ENCODE measurements around the gene IQGAP2.

Gene IQGAP2

DNA sequence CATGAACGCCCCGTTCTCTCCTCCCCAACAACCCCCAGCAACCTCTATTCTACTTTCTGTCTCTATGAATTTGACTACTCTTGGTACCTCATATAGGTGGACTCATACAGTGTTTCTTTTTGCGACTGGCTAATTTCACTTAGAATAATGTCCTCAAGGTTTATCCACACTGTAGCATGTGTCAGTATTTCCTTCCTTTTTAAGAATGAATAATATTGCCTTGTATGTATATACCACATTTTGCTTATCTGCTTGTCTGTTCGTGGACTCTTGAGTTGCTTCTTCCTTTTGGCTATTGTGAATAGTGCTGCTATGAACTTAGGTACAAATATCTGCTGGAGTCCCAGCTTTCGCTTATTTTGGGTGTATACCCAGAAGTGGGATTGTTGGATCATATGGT lies 42.7 kb downstream of the IQGAP2 start:
- Mint-ChIP-seq H3K27ac (no peak overlapping the region), H3K4me1 (peaks cover 70% of the 10 kb centered on the region), H3K27me3 (no peaks in the 10 kb centered on the region), H3K36me3 (peaks cover 22% of the 10 kb centered on the region), H3K4me3 (no peak overlapping the region), H3K9me3 (no peaks in the 10 kb centered on the region)

DNA sequence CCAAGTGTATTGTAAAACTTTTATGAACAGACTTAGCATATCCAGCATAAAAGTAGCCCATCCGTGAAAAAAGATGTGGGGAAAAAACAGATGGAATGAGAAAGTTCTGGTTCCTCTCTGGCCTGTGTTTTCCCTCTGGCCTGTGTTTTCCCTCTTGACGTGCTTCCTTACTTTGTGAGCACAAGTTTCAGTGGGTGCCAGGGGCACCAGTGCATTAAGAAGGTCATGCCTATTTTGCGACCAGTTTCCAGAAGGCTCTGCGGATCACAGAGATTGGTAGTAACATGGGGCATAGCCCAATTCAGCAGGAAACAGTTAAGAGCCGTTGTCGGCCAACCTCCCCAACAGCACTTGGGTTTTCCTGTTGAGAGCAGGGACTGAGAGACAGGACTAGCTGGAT lies 43.7 kb downstream of the IQGAP2 start:
- H3K27me3 Mint-ChIP-seq = no peaks in the 10 kb centered on the region
- peaks cover 21% of the 10 kb centered on the region for H3K36me3 Mint-ChIP-seq
- no peaks in the 10 kb centered on the region for H3K9me3 Mint-ChIP-seq
- H3K4me3 Mint-ChIP-seq = no peak overlapping the region
- H3K4me1 Mint-ChIP-seq = peaks cover 70% of the 10 kb centered on the region
- H3K27ac Mint-ChIP-seq = no peak overlapping the region

DNA sequence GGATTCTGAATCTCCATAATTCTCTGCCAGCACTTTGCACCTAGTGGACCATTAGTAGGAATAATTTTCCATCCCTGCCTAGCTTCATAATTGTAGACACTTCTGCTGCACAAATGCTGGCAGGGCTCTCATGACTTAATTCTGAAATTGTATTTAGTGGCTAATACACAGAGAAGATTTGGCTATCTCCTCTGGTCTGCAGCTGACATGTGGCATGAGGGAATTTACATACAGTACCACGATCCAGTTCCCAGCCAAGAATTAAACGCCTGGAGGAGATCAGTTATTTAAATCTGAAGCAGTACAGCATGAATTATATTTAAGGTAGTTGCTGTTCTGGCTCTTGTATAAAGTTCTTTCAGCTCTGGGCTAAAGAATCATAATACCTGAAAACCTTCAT lies 46.5 kb downstream of the IQGAP2 start:
- no peak overlapping the region for H3K27ac Mint-ChIP-seq
- no peaks in the 10 kb centered on the region for H3K9me3 Mint-ChIP-seq
- no peak overlapping the region for H3K4me3 Mint-ChIP-seq
- H3K36me3 Mint-ChIP-seq = peaks cover 22% of the 10 kb centered on the region
- no peaks in the 10 kb centered on the region for H3K27me3 Mint-ChIP-seq
- H3K4me1 Mint-ChIP-seq = peaks cover 67% of the 10 kb centered on the region

DNA sequence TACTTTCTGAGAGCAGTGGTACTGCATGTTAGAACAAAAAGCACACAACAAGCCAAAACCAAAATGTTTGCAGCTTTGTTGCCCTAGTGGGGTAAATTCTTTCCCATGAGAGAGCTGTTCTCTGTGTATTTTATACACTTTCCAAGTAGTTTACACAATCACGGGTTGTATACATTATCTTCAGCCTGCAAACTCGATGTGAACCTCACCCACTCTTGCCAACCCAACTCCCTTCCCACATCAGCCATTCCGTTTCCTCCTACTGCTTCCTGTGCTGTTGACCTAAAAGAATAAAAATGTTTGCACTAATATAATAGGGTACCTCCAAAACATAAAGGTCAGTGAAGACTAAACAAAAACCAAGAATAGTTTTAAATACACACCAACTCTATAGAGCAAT lies 47.0 kb downstream of the IQGAP2 start:
- Mint-ChIP-seq H3K9me3 (no peaks in the 10 kb centered on the region), H3K36me3 (peaks cover 19% of the 10 kb centered on the region), H3K27ac (peak overlapping the region; percentile 20), H3K4me3 (peak overlapping the region; percentile 9), H3K27me3 (no peaks in the 10 kb centered on the region), H3K4me1 (peaks cover 64% of the 10 kb centered on the region)

DNA sequence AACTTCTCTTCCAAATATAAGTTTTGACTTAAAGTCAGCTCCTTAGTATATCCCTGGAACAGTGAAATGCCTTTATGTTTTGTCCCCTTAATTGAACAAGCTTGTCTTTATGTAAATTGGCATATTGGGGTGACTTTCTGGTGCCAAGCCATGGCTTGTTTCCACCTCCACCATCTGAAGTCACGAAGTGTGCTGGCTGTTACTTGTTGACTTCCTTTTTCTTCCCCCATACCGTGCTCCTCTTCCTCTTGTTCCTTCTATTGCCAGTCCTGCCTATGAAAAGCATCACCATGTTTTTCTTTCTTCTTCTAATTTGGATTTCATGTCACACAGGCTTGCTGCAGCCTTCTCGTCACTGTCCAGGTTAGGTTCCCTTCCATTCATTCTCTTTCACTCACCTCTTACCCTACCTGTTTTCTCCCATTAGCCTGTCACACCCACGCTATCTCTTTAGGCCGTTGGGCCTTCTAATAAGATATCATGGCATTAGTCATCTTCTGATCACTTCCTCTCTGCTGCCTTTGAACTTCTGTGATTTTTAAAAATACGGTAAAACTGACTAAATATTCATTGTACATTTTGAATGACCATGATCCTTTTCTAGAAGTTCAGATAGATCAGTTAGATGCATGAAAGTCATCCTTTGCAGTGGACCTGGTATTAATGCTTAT lies 48.1 kb downstream of the IQGAP2 start:
- H3K27me3 Mint-ChIP-seq = no peaks in the 10 kb centered on the region
- H3K4me3 Mint-ChIP-seq = peak overlapping the region; percentile 2
- H3K27ac Mint-ChIP-seq = no peak overlapping the region
- H3K36me3 Mint-ChIP-seq = peaks cover 16% of the 10 kb centered on the region
- peaks cover 63% of the 10 kb centered on the region for H3K4me1 Mint-ChIP-seq
- no peaks in the 10 kb centered on the region for H3K9me3 Mint-ChIP-seq

DNA sequence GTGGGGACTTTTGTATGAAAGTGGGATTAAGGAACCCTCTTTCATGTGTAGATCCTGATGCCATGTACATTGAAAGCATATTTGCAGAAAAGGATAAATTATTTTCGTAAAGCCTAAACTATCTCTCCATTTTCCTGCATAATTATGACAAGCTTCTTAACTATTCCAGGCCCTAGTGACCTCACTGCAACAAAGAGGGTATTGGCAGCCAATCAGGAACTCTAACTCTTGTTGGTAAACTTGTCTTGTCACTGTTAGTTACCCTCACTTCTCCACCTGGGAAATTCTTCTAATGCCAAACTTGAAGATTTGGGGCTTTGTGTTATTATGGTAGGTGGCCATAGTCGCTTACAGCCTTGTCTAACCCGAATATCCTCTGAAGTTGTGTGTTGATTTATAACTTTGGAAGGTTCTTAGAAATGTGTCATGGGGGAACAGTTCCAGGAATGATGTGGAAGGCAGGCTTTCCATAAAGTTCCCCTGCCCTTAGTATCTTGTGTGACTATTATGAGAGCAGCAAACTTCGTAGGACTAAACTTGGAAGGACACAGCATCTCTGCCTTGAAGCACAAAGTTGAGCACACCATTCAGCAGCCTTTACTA lies 52.5 kb downstream of the IQGAP2 start:
- Mint-ChIP-seq H3K4me1 (peaks cover 65% of the 10 kb centered on the region), H3K36me3 (peaks cover 10% of the 10 kb centered on the region), H3K27ac (no peak overlapping the region), H3K27me3 (no peaks in the 10 kb centered on the region), H3K9me3 (no peaks in the 10 kb centered on the region), H3K4me3 (no peak overlapping the region)

DNA sequence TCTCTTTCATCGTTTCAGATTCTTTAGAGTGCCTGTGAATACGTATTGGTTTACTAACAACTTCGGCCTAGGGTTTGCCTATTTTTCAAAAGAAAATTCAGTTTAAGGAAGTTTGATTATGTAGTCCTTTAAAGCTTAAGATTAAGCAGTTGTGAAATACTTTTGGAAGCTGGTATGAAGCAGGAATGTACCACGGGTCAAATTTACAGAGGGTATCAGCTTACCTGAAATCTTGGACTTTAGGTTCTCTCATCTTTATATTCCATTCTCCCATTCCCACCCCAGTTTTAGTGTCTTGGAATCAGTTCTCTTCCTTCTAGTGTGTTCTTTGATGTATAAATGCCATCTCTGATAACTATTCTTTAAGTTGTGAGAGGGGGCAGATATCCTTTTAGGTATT lies 53.2 kb downstream of the IQGAP2 start:
- Mint-ChIP-seq H3K4me3 (no peak overlapping the region), H3K36me3 (peaks cover 11% of the 10 kb centered on the region), H3K4me1 (peaks cover 59% of the 10 kb centered on the region), H3K27ac (no peak overlapping the region), H3K27me3 (no peaks in the 10 kb centered on the region), H3K9me3 (no peaks in the 10 kb centered on the region)

DNA sequence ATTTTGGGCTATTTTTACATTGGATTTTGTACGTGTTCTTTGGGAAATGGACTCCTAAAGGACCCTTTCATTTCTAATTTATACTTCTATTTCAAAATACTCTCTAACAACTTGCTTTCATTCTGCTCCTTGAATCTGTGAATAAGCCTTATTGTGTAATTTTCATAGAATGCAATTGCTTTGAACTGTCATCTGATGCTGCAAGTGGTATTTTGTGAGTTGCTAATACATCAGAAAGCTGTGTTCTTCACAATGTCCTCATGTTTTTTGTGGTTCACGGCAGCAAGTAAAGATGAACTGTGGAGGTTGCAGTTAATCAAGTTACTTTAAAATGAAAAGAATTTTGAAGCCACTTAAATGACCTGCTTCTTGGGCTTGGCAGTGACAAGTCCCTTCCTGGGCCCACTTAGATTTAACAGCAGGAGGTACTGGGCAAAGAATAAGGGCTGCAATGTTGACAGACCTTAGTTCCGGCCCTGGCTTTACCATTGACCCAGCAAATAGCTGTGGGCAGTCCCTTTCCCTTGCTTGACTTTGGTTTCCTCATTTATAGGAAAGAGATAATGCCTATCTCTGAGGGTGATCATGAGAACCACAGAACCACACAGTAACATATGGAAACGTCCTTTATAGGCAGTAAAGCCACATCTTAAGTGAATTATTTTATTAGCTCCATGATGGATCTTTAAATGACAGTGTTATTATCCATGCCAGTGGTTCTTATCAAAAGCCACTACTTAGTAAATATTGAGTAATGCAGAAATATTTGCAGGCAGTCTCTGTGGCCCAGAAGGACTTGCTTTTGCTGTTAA lies 54.8 kb downstream of the IQGAP2 start:
- H3K9me3 Mint-ChIP-seq = no peaks in the 10 kb centered on the region
- peaks cover 55% of the 10 kb centered on the region for H3K4me1 Mint-ChIP-seq

DNA sequence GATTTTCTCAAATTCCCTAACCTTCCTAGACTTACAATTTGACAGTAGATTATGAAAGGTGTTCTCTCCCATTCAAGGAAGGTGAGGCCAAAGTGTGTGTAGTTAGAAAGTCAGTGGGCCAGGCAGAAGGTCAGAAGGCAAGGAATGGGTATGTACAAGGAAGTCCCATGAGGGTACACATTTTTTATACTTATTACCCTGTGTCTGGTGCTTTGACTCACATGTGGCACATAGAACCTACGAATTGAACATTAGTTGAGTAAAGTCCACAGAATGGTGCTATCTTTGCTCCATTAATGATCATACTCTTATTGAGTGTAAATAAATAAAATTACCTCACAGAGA lies 55.4 kb downstream of the IQGAP2 start:
- peaks cover 27% of the 10 kb centered on the region for H3K36me3 Mint-ChIP-seq
- no peak overlapping the region for H3K4me3 Mint-ChIP-seq
- peaks cover 52% of the 10 kb centered on the region for H3K4me1 Mint-ChIP-seq
- no peaks in the 10 kb centered on the region for H3K9me3 Mint-ChIP-seq
- H3K27me3 Mint-ChIP-seq = no peaks in the 10 kb centered on the region
- H3K27ac Mint-ChIP-seq = no peak overlapping the region

More for the DNA sequence above, 54.8 kb downstream of the IQGAP2 start:
- Mint-ChIP-seq H3K27ac (peak overlapping the region; percentile 51), H3K4me3 (no peak overlapping the region), H3K36me3 (peaks cover 26% of the 10 kb centered on the region), H3K27me3 (no peaks in the 10 kb centered on the region)

DNA sequence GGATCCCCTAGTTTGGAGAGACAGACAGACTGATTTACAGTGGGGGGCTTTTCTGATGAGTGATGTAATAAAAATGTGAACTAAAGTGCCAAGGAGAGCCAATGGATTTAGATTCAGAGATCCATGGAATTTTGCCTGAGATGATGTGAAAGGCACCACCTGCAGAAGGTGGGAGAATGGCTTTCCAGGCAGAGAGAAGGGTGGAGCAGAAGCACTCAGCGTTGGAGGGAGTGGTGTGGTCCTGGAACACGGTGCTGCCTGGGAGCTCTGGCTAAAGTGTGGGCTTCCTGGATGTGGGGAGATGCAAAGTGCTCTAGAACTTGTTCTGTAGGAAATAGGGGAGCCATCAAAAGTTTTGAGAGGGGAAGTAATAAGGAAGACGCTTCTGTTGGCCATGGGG lies 57.0 kb downstream of the IQGAP2 start:
- Mint-ChIP-seq H3K9me3 (peaks cover under 1% of the 10 kb centered on the region), H3K27ac (peak overlapping the region; percentile 43), H3K4me1 (peaks cover 47% of the 10 kb centered on the region), H3K27me3 (no peaks in the 10 kb centered on the region), H3K36me3 (peaks cover 29% of the 10 kb centered on the region), H3K4me3 (no peak overlapping the region)

DNA sequence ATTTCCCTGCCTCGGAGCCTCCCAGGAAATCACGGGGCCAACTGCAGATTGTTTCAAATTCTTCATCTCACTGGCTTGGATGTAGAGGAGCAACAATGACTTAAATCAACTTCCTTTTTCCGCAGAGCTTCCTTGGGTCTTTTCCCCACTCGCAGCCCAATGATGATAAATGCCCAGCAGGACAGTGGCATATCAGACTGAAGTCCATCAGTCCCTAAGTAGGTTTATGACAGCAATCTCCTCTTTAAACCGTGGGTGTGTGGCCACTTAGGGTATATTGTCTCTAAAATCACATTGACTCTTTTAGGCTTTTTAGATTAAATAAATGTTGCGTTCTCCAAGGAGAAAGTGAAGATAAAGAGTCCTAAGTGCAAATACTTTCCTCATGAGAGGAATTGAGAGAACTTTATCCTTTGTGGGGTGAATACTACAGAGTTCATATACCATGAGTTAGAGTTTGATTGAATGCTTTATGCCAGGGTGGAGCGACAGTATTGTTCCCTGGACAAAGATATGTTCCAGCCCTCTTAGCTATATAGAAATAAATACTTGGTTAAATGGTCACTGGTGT lies 59.1 kb downstream of the IQGAP2 start:
- no peak overlapping the region for H3K4me3 Mint-ChIP-seq

DNA sequence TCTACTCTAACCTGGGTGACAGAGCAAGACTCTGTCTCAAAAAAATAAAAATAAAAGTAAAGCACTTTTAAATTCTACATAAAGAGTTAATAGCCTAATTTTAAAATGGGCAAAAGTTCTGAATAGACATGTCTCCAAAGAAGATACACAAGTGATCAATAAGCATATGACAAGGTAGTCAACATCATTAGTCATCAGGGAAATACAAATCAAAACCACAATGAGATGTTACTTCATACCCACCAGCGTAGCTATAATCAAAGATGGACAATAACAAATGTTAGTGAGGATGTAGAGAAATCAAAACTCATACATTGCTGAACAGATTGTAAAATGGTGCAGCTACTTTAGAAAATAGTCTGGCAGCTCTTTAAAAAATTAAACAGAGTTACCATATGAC lies 64.1 kb downstream of the IQGAP2 start:
- peaks cover 4% of the 10 kb centered on the region for H3K9me3 Mint-ChIP-seq
- H3K4me1 Mint-ChIP-seq = peaks cover 58% of the 10 kb centered on the region
- H3K27ac Mint-ChIP-seq = no peak overlapping the region
- peaks cover 30% of the 10 kb centered on the region for H3K36me3 Mint-ChIP-seq
- H3K4me3 Mint-ChIP-seq = no peak overlapping the region
- H3K27me3 Mint-ChIP-seq = no peaks in the 10 kb centered on the region

More for the DNA sequence above, 59.1 kb downstream of the IQGAP2 start:
- H3K27me3 Mint-ChIP-seq = no peaks in the 10 kb centered on the region
- peaks cover 44% of the 10 kb centered on the region for H3K4me1 Mint-ChIP-seq
- H3K27ac Mint-ChIP-seq = no peak overlapping the region
- H3K36me3 Mint-ChIP-seq = peaks cover 34% of the 10 kb centered on the region
- H3K9me3 Mint-ChIP-seq = peaks cover 4% of the 10 kb centered on the region

DNA sequence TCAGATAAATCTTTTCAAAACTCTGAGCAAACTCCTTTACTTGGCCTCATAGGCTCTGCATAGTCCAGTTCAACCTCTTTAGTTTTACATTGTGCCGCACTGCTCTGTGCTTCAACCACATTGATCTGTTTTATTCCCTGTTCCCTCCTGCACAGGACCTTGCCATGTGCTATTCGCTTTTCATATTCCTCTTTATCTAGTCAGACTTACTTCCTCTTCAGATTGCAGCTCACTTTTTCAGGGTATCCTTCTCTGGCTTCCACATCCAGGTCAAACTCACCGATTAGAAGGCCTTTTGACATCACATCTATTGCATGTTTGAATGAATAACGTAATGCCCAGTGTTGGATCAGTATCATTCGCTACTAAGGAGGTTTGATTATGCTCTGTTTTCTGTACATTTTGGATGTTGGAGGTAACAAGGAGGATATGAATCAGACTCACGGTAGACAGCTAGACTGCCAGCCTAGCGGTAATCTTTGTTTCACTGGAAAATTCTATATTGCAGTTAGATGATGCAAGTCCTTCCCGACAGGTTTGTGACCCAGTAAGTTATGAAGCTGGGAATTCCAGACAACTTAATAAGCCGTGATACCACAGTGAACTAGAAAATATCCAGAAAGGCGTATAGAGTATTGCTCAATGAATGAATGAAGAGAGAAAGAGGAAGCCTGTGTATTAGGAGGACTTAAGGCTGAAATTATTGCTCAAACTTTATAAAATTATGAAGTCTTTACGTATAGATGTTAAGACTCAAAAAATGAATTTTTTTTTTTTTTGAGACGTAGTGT lies 65.7 kb downstream of the IQGAP2 start:
- H3K27ac Mint-ChIP-seq = peak overlapping the region; percentile 81
- no peaks in the 10 kb centered on the region for H3K27me3 Mint-ChIP-seq
- peaks cover 10% of the 10 kb centered on the region for H3K9me3 Mint-ChIP-seq
- H3K4me1 Mint-ChIP-seq = peaks cover 74% of the 10 kb centered on the region
- H3K36me3 Mint-ChIP-seq = peaks cover 29% of the 10 kb centered on the region
- no peak overlapping the region for H3K4me3 Mint-ChIP-seq

DNA sequence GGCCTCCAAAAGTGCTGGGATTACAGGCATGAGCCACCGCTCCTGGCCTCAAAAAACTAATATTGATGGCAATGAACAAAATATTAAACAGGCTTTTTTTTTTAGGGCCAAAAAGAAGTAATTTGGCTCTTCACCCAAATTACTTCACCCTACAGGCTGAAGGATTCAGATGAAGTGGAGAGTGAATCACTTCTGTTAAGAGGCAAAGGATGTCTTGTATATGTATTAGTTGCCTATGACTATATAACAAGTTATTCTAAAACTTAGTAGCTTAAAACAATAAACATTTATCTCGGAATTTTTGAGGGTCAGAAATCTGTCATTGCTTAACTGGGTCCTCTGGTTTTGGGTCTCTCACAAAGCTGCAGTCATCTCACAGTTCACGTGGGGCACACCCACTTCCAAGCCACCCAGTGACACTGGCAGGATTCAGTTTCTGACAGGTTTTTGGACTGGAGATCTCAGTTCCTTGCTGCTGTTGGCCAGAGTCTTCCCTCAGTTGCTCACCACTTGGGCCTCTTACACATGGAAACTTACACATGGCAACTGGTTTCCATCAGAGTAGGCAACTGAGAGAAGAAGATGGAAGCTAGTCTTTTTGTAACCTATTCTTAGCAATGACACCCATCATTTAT lies 66.7 kb downstream of the IQGAP2 start:
- Mint-ChIP-seq H3K27me3 (no peaks in the 10 kb centered on the region), H3K9me3 (peaks cover 12% of the 10 kb centered on the region), H3K36me3 (peaks cover 24% of the 10 kb centered on the region), H3K4me3 (no peak overlapping the region), H3K4me1 (peaks cover 83% of the 10 kb centered on the region), H3K27ac (peak overlapping the region; percentile 71)

DNA sequence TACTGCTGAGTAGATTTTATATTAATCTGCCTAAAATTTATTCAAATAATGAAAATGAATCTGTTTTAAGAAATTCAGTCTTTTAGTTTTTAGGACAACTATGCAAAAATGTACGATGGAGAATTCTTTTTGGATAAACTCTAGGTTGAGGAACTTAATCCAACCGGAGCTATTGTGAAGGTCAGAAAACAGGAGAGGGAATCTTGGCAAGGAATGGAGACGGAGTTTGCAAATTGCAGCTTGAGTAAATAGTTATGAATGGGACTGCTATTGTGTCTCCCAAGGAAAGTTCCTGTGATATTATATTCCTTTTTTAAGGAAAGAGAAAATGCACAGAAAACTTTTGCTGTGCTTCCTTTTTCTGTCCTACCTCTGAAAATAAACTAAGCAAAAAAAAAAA lies 67.9 kb downstream of the IQGAP2 start:
- H3K9me3 Mint-ChIP-seq = peaks cover 8% of the 10 kb centered on the region
- peaks cover 25% of the 10 kb centered on the region for H3K36me3 Mint-ChIP-seq
- H3K27ac Mint-ChIP-seq = peak overlapping the region; percentile 65
- H3K4me1 Mint-ChIP-seq = peaks cover 93% of the 10 kb centered on the region
- no peaks in the 10 kb centered on the region for H3K27me3 Mint-ChIP-seq
- H3K4me3 Mint-ChIP-seq = no peak overlapping the region
